NCI-H82 treated with DMSO at 0.1 percent for 48 hours (cell line): ENCODE data around the gene PIP5K1B.
"Not testable (repeated sequence)": the region's sequence is repeated elsewhere in the genome, so short reads cannot be mapped to it uniquely, and the experiment has no call there.

ENCODE experiments used
- DNase-seq: peaks from one replicate; lab custom pipeline; 2025; ENCODE audit not compliant: unreplicated experiment; lab: John Stamatoyannopoulos, UW

The PIP5K1B gene

DNA sequence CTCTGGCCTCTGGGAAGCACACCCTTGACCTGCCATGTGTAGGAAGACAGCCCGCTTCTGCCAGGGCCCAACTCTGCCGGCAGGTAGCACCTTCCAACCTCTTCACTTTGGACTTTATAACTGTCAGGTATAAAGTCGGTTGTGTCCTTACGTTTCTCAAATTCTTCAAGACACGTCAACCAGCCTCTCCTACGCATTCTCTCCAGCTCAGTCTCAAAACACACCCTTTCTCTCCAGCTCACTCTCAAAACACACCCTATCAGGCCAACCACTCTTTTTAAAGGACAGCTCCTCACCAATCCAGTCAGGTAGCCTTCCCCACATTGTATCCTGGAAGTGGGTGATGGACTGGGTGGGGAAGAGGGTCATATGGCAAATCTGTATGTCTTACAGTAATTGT lies 344.1 kb downstream of the PIP5K1B start:
- DNase-seq: no peak

DNA sequence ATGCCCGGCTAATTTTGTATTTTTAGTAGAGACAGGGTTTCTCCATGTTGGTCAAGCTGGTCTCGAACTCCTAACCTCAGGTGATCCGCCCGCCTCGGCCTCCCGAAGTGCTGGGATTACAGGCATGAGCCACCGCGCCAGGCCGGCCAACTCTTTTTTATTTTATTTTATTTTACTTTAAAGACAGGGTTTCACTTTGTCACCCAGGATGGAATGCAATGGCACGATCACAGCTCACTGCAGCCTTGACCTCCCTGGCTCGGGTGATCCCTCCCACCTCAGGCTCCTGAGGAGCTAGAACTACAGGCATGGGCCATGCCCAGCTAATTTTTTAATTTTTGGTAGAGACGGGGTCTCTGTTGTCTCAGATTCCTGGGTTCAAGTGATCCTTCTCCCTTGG lies 345.9 kb downstream of the PIP5K1B start:
- not testable (repeated sequence) for DNase-seq

DNA sequence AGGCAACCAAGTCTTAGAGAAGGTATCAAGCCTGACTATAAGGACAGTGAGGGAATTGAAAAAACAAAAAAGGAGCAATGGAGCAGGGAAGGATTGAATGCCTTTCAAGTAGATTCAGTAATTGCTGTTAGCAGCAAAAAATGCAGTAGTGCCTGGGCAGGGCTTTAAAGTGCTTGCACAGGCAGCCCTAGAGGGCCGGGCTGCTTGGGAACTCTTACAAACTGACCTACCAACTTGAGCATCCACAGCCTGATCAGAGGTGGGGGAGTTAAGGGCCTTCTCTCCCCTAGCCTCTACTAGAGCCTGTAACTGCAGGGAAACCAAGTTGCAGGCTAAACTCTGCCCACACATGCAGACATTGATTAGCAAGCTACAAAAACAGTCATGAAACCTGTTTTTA lies 349.9 kb downstream of the PIP5K1B start:
- no peak for DNase-seq

DNA sequence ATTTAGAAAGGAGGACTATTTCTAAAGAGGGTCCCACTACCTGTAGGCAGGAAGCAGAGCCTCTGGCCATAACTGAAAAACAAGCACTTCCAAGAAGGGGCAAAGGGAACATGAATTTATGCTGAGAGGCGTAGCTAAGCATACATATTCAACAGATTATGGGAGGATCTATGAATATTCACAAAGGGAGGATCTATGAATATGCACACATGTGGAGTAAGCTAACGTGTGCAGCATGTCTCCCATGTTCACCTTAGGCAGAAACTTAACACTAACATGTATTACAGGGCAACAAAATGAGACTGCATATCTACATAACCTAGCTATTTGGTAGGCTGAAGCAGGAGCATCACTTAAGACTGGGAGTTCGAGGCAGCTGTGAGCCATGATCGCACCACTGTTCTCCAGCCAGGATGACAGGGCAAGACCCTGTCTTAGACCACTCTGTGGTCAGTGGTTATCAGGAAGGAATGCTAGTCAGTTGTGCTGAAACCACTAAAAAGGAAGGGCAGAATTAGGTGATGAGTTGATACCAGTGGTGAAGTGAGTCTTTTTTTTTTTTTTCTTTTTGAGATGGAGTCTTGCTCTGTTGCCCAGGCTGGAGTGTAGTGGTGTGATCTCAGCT lies 351.3 kb downstream of the PIP5K1B start:
- DNase-seq: no peak

DNA sequence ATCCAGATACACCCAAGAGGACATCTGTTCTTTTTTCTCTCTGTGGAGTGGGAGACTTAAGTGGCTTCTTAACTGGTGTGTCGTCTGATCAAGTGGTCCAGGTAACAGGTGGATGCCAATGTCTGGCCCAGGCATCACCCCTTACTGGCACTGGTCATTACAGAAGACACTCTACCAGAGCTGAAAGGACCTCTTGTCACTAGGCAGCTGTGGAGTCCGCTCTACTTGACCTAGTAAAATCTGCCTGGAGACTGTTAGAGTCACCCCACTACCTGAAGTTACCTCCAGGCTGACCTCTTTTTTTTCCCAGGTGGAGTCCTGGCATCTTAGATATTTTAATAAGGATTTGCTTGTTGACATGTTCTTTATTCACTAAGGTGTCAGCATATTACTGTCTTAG lies 353.1 kb downstream of the PIP5K1B start:
- DNase-seq: no peak
